IMR-90 (cell line): ENCODE results near the gene MTURN. TPM values are rescaled to one million over a fixed set of nuclear protein-coding genes. Genes with fewer than 3 reads are reported as not detected.

Experiments
- ATAC-seq: fragments of 200-7000 bp; cut with Tn5 transposase; 2 replicates; pipeline ENCODE4 v1.9.1; 2020; ENCODE audit warnings: low read depth, mild to moderate bottlenecking, moderate library complexity
- BruUV-seq: library from RNA; stranded (reverse); fragments of 400-500 nt; replicated peaks from 2 replicates; lab custom pipeline; 2021; lab: Mats Ljungman, UMichigan
- CTCF ChIA-PET: fragments of 300-600 bp; formaldehyde crosslinking; extraction: SDS; loops from one replicate; lab custom pipeline; 2021; ENCODE audit warnings: antibody characterized with exemption; lab: Yijun Ruan, JAX
- POLR2A ChIA-PET: fragments of 300-600 bp; sonication (Branson Sonifier 250); formaldehyde crosslinking; loops from one replicate; lab custom pipeline; 2022; ENCODE audit warnings: antibody characterized with exemption; ENCODE audit not compliant: unreplicated experiment; lab: Charles Lee
- DNase-seq: peaks from one replicate; pipeline ENCODE4 v3.0.0; 2013
- H2AFZ ChIP-seq: replicated peaks from 2 replicates; pipeline ENCODE3; 2013; ENCODE audit warnings: low read length, mild to moderate bottlenecking; ENCODE audit not compliant: poor library complexity
- H2AK5ac ChIP-seq: 2 replicates; pipeline ENCODE4 v1.6.1; 2013; ENCODE audit warnings: low read depth, low read length, inconsistent platforms
- H2AK9ac ChIP-seq: replicated peaks from 2 replicates; pipeline ENCODE3; 2013; ENCODE audit warnings: mild to moderate bottlenecking, low read depth, low read length, moderate library complexity; ENCODE audit not compliant: poor library complexity
- H2BK120ac ChIP-seq: 2 replicates; pipeline ENCODE4 v1.6.1; 2013; ENCODE audit warnings: low read depth, low read length, inconsistent platforms
- H2BK15ac ChIP-seq: 3 replicates; pipeline ENCODE4 v1.6.1; 2013; ENCODE audit warnings: low read depth, low read length, inconsistent platforms
- H2BK20ac ChIP-seq: 2 replicates; pipeline ENCODE4 v1.6.1; 2013; ENCODE audit warnings: low read depth, mild to moderate bottlenecking, inconsistent platforms, low read length, moderate library complexity
- H2BK5ac ChIP-seq: 2 replicates; pipeline ENCODE4 v1.6.1; 2013; ENCODE audit warnings: mild to moderate bottlenecking, low read depth, low read length, inconsistent platforms; ENCODE audit not compliant: poor library complexity, severe bottlenecking
- H3K14ac ChIP-seq: replicated peaks from 2 replicates; pipeline ENCODE4 v1.6.1; 2013; ENCODE audit warnings: low read depth, low read length, inconsistent platforms
- H3K18ac ChIP-seq: 2 replicates; pipeline ENCODE4 v1.6.1; 2013; ENCODE audit warnings: low read depth, low read length, control low read depth
- H3K23ac ChIP-seq: 2 replicates; pipeline ENCODE4 v1.6.1; 2013; ENCODE audit warnings: low read depth, low read length, inconsistent platforms
- H3K27ac ChIP-seq: 2 replicates; pipeline ENCODE4 v1.5.1; 2013; ENCODE audit warnings: mild to moderate bottlenecking, control low read depth, low read length; ENCODE audit not compliant: insufficient read depth
- H3K27me3 ChIP-seq: 2 replicates; pipeline ENCODE4 v1.6.1; 2013; ENCODE audit warnings: low read length; ENCODE audit not compliant: control insufficient read depth, insufficient read depth
- H3K36me3 ChIP-seq: 2 replicates; pipeline ENCODE4 v1.6.1; 2013; ENCODE audit warnings: low read length, mixed read lengths; ENCODE audit not compliant: control insufficient read depth, insufficient read depth
- H3K4ac ChIP-seq: 2 replicates; pipeline ENCODE4 v1.6.1; 2013; ENCODE audit warnings: low read depth, low read length, inconsistent platforms
- H3K4me1 ChIP-seq: 2 replicates; pipeline ENCODE4 v1.6.1; 2013; ENCODE audit warnings: low read length, mixed read lengths; ENCODE audit not compliant: control insufficient read depth, insufficient read depth
- H3K4me2 ChIP-seq: 2 replicates; pipeline ENCODE4 v1.6.1; 2013; ENCODE audit warnings: low read depth, mild to moderate bottlenecking, control low read depth, low read length, moderate library complexity
- H3K4me3 ChIP-seq: 2 replicates; pipeline ENCODE4 v1.5.1; 2013; ENCODE audit warnings: low read depth, mild to moderate bottlenecking, control low read depth, low read length, moderate library complexity; ENCODE audit not compliant: insufficient read depth
- H3K56ac ChIP-seq: 2 replicates; pipeline ENCODE4 v1.6.1; 2013; ENCODE audit warnings: low read length, inconsistent platforms; ENCODE audit not compliant: insufficient read depth; ENCODE audit errors: extremely low read depth
- H3K79me1 ChIP-seq, 2 experiments: 2 replicates each; pipeline ENCODE4 v1.6.1; 2013; ENCODE audit warnings: low read length in 2 of 2, inconsistent platforms in 1 of 2, low read depth in 1 of 2
- H3K9ac ChIP-seq: 2 replicates; pipeline ENCODE4 v1.6.1; 2013; ENCODE audit warnings: low read depth, low read length, control low read depth
- H3K9me1 ChIP-seq: 2 replicates; pipeline ENCODE4 v1.6.1; 2013; ENCODE audit warnings: low read length, inconsistent platforms; ENCODE audit not compliant: insufficient read depth
- H3K9me3 ChIP-seq: 2 replicates; pipeline ENCODE4 v1.6.1; 2013; ENCODE audit warnings: low read length; ENCODE audit not compliant: control insufficient read depth, insufficient read depth
- H4K20me1 ChIP-seq: 2 replicates; pipeline ENCODE4 v1.6.1; 2013; ENCODE audit warnings: low read length, inconsistent platforms; ENCODE audit not compliant: insufficient read depth
- H4K5ac ChIP-seq: 2 replicates; pipeline ENCODE4 v1.6.1; 2013; ENCODE audit warnings: mild to moderate bottlenecking, low read depth, low read length, control low read depth
- H4K8ac ChIP-seq, 2 experiments: 2 replicates each; pipeline ENCODE4 v1.6.1; 2013; ENCODE audit warnings: low read depth in 2 of 2, low read length in 2 of 2, control low read depth in 1 of 2, inconsistent platforms in 1 of 2
- H4K91ac ChIP-seq: 2 replicates; pipeline ENCODE4 v1.6.1; 2013; ENCODE audit warnings: low read depth, low read length, inconsistent platforms; ENCODE audit not compliant: insufficient read depth
- CEBPB ChIP-seq: IDR thresholded peaks from 2 replicates; pipeline ENCODE4 v1.6.1; 2012; ENCODE audit warnings: low read depth, low read length, improper control_type of control experiment
- CTCF ChIP-seq: conservative IDR thresholded peaks from 2 replicates; pipeline ENCODE4 v1.5.1; 2012; ENCODE audit warnings: mild to moderate bottlenecking, low read depth, low read length, improper control_type of control experiment
- FOS ChIP-seq: fragments of 150-350 bp; IDR thresholded peaks from 2 replicates; pipeline ENCODE4 v1.6.1; 2016; ENCODE audit warnings: low read depth, low read length
- MAZ ChIP-seq: IDR thresholded peaks from 2 replicates; pipeline ENCODE4 v1.6.1; 2012; ENCODE audit warnings: low read depth, mild to moderate bottlenecking, low read length, improper control_type of control experiment, moderate library complexity, borderline replicate concordance
- POLR2A ChIP-seq: IDR thresholded peaks from 2 replicates; pipeline ENCODE4 v1.6.1; 2012; ENCODE audit warnings: mild to moderate bottlenecking, low read depth, low read length
- RAD21 ChIP-seq: IDR thresholded peaks from 2 replicates; pipeline ENCODE4 v1.6.1; 2012; ENCODE audit warnings: low read length, improper control_type of control experiment
- RCOR1 ChIP-seq: IDR thresholded peaks from 2 replicates; pipeline ENCODE4 v1.6.1; 2012; ENCODE audit warnings: mild to moderate bottlenecking, low read length, improper control_type of control experiment; ENCODE audit not compliant: insufficient replicate concordance
- USF2 ChIP-seq: fragments of 150-350 bp; IDR thresholded peaks from 2 replicates; pipeline ENCODE4 v1.6.1; 2017; ENCODE audit warnings: mild to moderate bottlenecking, antibody characterized with exemption, low read length, low read depth
- WGBS, 2 experiments: methylation state at CpG; one replicate each; pipeline versions ENCODE4 v1.1.5 to v1.1.7; 2013; ENCODE audit warnings: missing lambda C conversion rate in 2 of 2; ENCODE audit not compliant: insufficient read length in 1 of 2; ENCODE audit errors: extremely low coverage in 2 of 2; 5-methylcytosine and 5-hydroxymethylcytosine counted together
- dilution Hi-C: fragments of 300-500 bp; cut with HindIII; formaldehyde crosslinking; loops from one replicate; pipeline ENCODE4 v1.14.3; 2018; ENCODE audit warnings: low sequenced_read_pairs; ENCODE audit not compliant: unreplicated experiment
- in situ Hi-C: fragments of 300-500 bp; cut with MboI; formaldehyde crosslinking; loops from 3 replicates; pipeline ENCODE4 v1.14.3; 2019; ENCODE audit warnings: low sequenced_read_pairs, inconsistent platforms, mixed read lengths
- intact Hi-C: fragments of 100-400 bp; cut with micrococcal nuclease; formaldehyde crosslinking; loops from 2 replicates; pipeline ENCODE4 v1.10.0; 2022
- polyA plus RNA-seq, 3 experiments: library from polyadenylated mRNA; depleted of rRNA; stranded (reverse); fragments of >200 nt; gene quantifications; 2 replicates each; pipeline ENCODE4 v1.2.3, GENCODE V29; 2012; ENCODE audit warnings: low replicate concordance in 1 of 3
- total RNA-seq: library from RNA; depleted of rRNA; stranded (reverse); fragments of >200 nt; gene quantifications from 2 replicates; pipeline ENCODE4 v1.2.3, GENCODE V29; 2012
- TF ChIP-seq, protein P1 (sequence below): fragments of 150-350 bp; IDR thresholded peaks from 2 replicates; pipeline ENCODE4 v1.6.1; 2016; ENCODE audit warnings: low read depth, mild to moderate bottlenecking, low read length, moderate library complexity, borderline replicate concordance

The MTURN gene
- total and polyA plus RNA-seq, 2 of the 4 experiments (the other 2 are of a cell fraction) = 2.8 to 5.6 TPM

- H3K9me3 ChIP-seq = no peaks in the 10 kb centered on the region
- H3K36me3 ChIP-seq = peaks cover 2% of the 10 kb centered on the region; the same call in 1 of the 2 replicates
- H3K9me1 ChIP-seq = peaks cover 7% of the 10 kb centered on the region
- H3K18ac ChIP-seq = peak overlapping the region; percentile 27; the same call in 1 of the 2 replicates
- H4K8ac ChIP-seq = peak overlapping the region in 1 of 2 experiments; percentile 68; a peak in 2 of 4 replicates
- intact Hi-C loops (no loop called here), in situ Hi-C loops (no loop called here), dilution Hi-C loops (no loop called here)
- POLR2A ChIA-PET = no interaction called here
- H3K4ac ChIP-seq = peak overlapping the region; percentile 21; the same call in 1 of the 2 replicates
- H3K79me1 ChIP-seq = no peaks in the 10 kb centered on the region
- H3K23ac ChIP-seq = no peak overlapping the region; the same call in 1 of the 2 replicates
- DNase-seq (peak; percentile 84), ATAC-seq (peak; percentile 86)
- H3K27me3 ChIP-seq = no peaks in the 10 kb centered on the region
- CTCF ChIA-PET = interaction anchor here (1.0 kb wide), 1 partner anchor 45 kb away, joined by 3 read pairs; no protein-coding TSS in a partner anchor
- no peaks in the 10 kb centered on the region for H4K20me1 ChIP-seq
- no peak overlapping the region; the same call in 1 of the 2 replicates for H4K91ac ChIP-seq
- H2AFZ ChIP-seq = no peak overlapping the region
- peak; percentile 45; the same call in 1 of the 2 replicates for TF ChIP-seq FOS
- peak; percentile 93 for TF ChIP-seq CEBPB
- TF ChIP-seq CTCF = no peak
- no peak for TF ChIP-seq USF2
- TF ChIP-seq, protein P1, sequence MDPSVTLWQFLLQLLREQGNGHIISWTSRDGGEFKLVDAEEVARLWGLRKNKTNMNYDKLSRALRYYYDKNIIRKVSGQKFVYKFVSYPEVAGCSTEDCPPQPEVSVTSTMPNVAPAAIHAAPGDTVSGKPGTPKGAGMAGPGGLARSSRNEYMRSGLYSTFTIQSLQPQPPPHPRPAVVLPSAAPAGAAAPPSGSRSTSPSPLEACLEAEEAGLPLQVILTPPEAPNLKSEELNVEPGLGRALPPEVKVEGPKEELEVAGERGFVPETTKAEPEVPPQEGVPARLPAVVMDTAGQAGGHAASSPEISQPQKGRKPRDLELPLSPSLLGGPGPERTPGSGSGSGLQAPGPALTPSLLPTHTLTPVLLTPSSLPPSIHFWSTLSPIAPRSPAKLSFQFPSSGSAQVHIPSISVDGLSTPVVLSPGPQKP = no peak
- peak; percentile 25 for TF ChIP-seq RCOR1
- no peak for TF ChIP-seq MAZ
- TF ChIP-seq POLR2A = no peak
- TF ChIP-seq RAD21 = no peak
- no CpG with 5 or more reads among the region's 2 CpGs for WGBS, 2 experiments
- H2AK9ac ChIP-seq = no peak overlapping the region
- H3K14ac ChIP-seq = peak overlapping the region; percentile 31
- peak overlapping the region; percentile 47 for H2BK20ac ChIP-seq
- H3K4me1 ChIP-seq = peaks cover 3% of the 10 kb centered on the region
- H2AK5ac ChIP-seq = peak overlapping the region; percentile 37; the same call in 1 of the 2 replicates
- no peak overlapping the region for H3K9ac ChIP-seq
- H2BK15ac ChIP-seq = peak overlapping the region; percentile 68; the same call in 1 of the 3 replicates
- peak overlapping the region; percentile 50 for H2BK120ac ChIP-seq
- H3K4me2 ChIP-seq = no peak overlapping the region
- BruUV-seq = no TSS peak
- peak overlapping the region; percentile 66 for H3K27ac ChIP-seq
- peak overlapping the region; percentile 22; the same call in 1 of the 2 replicates for H3K56ac ChIP-seq
- peak overlapping the region; percentile 21 for H2BK5ac ChIP-seq
- peak overlapping the region; percentile 9; the same call in 1 of the 2 replicates for H4K5ac ChIP-seq
- H3K4me3 ChIP-seq = no peak overlapping the region
These were observed 43.3 kb upstream of the MTURN start for GRCh38 chr7:30091491-30091912.
